Neural progenitor cell (in vitro differentiated cells): ENCODE results near the gene WDR72. TPM values are rescaled to one million over a fixed set of nuclear protein-coding genes. Genes with fewer than 3 reads are reported as not detected.

ENCODE experiments used
- DNase-seq: peaks from one replicate; pipeline ENCODE4 v3.0.0-alpha.2; 2016; ENCODE audit warnings: low spot score
- H2AFZ ChIP-seq: fragments of 200-600 bp; sonication (generic); replicated peaks from 2 replicates; pipeline ENCODE4 v1.6.1; 2016; ENCODE audit warnings: antibody characterized with exemption
- H3F3A ChIP-seq: fragments of 200-600 bp; sonication (generic); 2 replicates; pipeline ENCODE4 v1.6.1; 2016; ENCODE audit warnings: antibody characterized with exemption, low read depth
- H3K27ac ChIP-seq: fragments of 200-600 bp; sonication (generic); 2 replicates; pipeline ENCODE4 v1.5.1; 2016; ENCODE audit warnings: mild to moderate bottlenecking
- H3K27me3 ChIP-seq: fragments of 200-600 bp; sonication (generic); 2 replicates; pipeline ENCODE4 v1.6.1; 2016; ENCODE audit warnings: mild to moderate bottlenecking, moderate library complexity
- H3K36me3 ChIP-seq: fragments of 200-600 bp; sonication (generic); 2 replicates; pipeline ENCODE4 v1.5.1; 2016
- H3K4me1 ChIP-seq: fragments of 200-600 bp; sonication (generic); 2 replicates; pipeline ENCODE4 v1.6.1; 2016; ENCODE audit warnings: mixed run types
- H3K4me2 ChIP-seq: fragments of 200-600 bp; sonication (generic); 2 replicates; pipeline ENCODE4 v1.6.1; 2016
- H3K4me3 ChIP-seq: fragments of 200-600 bp; sonication (generic); 2 replicates; pipeline ENCODE4 v1.5.1; 2016
- H3K79me2 ChIP-seq: fragments of 200-600 bp; sonication (generic); 2 replicates; pipeline ENCODE4 v1.6.1; 2016; ENCODE audit warnings: low read depth
- H3K9ac ChIP-seq: fragments of 200-600 bp; sonication (generic); 2 replicates; pipeline ENCODE4 v1.6.1; 2016
- H3K9me3 ChIP-seq: fragments of 200-600 bp; sonication (generic); 2 replicates; pipeline ENCODE4 v1.5.1; 2016; ENCODE audit warnings: low read depth
- H4K20me1 ChIP-seq: fragments of 200-600 bp; sonication (generic); 2 replicates; pipeline ENCODE4 v1.6.1; 2016; ENCODE audit warnings: low read depth
- H3K27ac Mint-ChIP-seq: 3 replicates; pipeline ENCODE4 v1.8.0; 2021; ENCODE audit warnings: mixed read lengths
- H3K27me3 Mint-ChIP-seq: 2 replicates; pipeline ENCODE4 v1.8.0; 2022; ENCODE audit warnings: low read depth, mild to moderate bottlenecking, inconsistent platforms, moderate library complexity, mixed read lengths; ENCODE audit not compliant: insufficient read depth
- H3K36me3 Mint-ChIP-seq: 3 replicates; pipeline ENCODE4 v1.8.0; 2021; ENCODE audit warnings: mixed read lengths
- H3K4me1 Mint-ChIP-seq: 3 replicates; pipeline ENCODE4 v1.8.0; 2021; ENCODE audit warnings: mixed read lengths
- H3K4me3 Mint-ChIP-seq: 3 replicates; pipeline ENCODE4 v1.8.0; 2021; ENCODE audit warnings: mild to moderate bottlenecking, moderate library complexity, mixed read lengths
- H3K9me3 Mint-ChIP-seq: 3 replicates; pipeline ENCODE4 v1.8.0; 2020; ENCODE audit warnings: mixed read lengths
- EZH2 ChIP-seq: fragments of 200-600 bp; sonication (generic); IDR thresholded peaks from 2 replicates; pipeline ENCODE4 v1.6.1; 2017; ENCODE audit warnings: antibody characterized with exemption, mild to moderate bottlenecking, moderate library complexity
- EZH2phosphoT487 ChIP-seq: fragments of 200-600 bp; sonication (generic); IDR thresholded peaks from 2 replicates; pipeline ENCODE4 v1.6.1; 2017; ENCODE audit warnings: antibody characterized with exemption
- total RNA-seq: library from RNA; depleted of rRNA; stranded (reverse); fragments of >200 nt; gene quantifications from 2 replicates; pipeline ENCODE4 v1.2.3, GENCODE V29; 2015; ENCODE audit warnings: low replicate concordance
- TF ChIP-seq, protein P1 (sequence below): fragments of 200-600 bp; sonication (generic); IDR thresholded peaks from 2 replicates; pipeline ENCODE4 v1.5.1; 2017; ENCODE audit warnings: antibody characterized with exemption, mild to moderate bottlenecking

WDR72 gene
- total RNA-seq, 1 donor from 2014 or later = 4.6 TPM

DNA sequence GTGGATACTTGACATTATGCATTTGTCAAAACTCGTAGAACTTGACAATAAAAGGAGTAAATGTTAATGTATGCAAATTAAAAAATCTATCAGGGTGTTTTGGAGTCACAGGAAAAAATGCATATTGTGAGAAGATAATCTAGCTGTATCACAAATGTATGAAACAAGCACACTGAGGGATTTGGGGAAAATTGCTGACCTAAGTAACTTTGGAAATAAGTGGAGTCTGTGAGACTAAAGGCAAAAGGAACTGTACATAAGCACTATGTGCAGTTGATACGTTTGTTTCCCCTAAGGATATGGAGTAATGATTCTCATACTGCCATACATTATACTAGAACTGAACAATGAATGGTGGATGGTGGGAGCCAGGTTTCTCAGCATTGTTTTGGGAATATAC, 43.2 kb upstream of the WDR72 start:
- H3K27me3 Mint-ChIP-seq = no peaks in the 10 kb centered on the region
- no peak overlapping the region for H3K4me3 Mint-ChIP-seq
- Histone ChIP-seq H3K9ac (no peak overlapping the region), H4K20me1 (no peaks in the 10 kb centered on the region), H3K9me3 (no peaks in the 10 kb centered on the region), H3K4me1 (no peaks in the 10 kb centered on the region), H3K27ac (no peak overlapping the region), H3K4me3 (no peak overlapping the region), H3F3A (no peaks in the 10 kb centered on the region), H3K79me2 (no peaks in the 10 kb centered on the region), H3K4me2 (no peak overlapping the region), H3K27me3 (no peaks in the 10 kb centered on the region), H2AFZ (no peak overlapping the region), H3K36me3 (no peaks in the 10 kb centered on the region)
- H3K36me3 Mint-ChIP-seq = no peaks in the 10 kb centered on the region
- H3K4me1 Mint-ChIP-seq = no peaks in the 10 kb centered on the region
- no peak for DNase-seq
- H3K27ac Mint-ChIP-seq = no peak overlapping the region
- no peaks in the 10 kb centered on the region for H3K9me3 Mint-ChIP-seq
- TF ChIP-seq EZH2phosphoT487 = no peak
- no peak for TF ChIP-seq EZH2
- TF ChIP-seq, protein P1, sequence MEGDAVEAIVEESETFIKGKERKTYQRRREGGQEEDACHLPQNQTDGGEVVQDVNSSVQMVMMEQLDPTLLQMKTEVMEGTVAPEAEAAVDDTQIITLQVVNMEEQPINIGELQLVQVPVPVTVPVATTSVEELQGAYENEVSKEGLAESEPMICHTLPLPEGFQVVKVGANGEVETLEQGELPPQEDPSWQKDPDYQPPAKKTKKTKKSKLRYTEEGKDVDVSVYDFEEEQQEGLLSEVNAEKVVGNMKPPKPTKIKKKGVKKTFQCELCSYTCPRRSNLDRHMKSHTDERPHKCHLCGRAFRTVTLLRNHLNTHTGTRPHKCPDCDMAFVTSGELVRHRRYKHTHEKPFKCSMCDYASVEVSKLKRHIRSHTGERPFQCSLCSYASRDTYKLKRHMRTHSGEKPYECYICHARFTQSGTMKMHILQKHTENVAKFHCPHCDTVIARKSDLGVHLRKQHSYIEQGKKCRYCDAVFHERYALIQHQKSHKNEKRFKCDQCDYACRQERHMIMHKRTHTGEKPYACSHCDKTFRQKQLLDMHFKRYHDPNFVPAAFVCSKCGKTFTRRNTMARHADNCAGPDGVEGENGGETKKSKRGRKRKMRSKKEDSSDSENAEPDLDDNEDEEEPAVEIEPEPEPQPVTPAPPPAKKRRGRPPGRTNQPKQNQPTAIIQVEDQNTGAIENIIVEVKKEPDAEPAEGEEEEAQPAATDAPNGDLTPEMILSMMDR = no peak

DNA sequence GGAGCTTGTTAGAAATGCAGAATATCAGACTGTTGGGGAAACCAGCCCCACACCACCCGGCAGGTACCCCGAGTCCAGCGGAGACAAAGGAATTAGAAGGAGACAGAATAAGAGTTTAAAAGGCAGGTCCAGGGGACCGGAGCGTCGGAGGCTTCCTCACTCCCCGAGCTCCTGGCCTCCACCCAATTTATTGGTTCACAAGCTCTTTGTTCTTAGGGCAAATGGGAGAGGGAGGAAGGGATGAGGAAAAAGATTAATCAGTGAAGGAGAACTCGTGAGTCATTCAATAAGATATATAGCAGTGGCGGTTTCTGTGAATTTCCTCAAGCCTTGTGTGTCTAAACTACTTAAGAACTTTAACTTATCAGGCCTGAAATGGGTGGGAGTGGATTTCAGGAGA, 32.1 kb upstream of the WDR72 start:
- H3K36me3 Mint-ChIP-seq = no peaks in the 10 kb centered on the region
- no peak overlapping the region for H3K27ac ChIP-seq

GRCh38 chr15:53789654-53790375, 30.4 kb upstream of the WDR72 start:
- Histone ChIP-seq H3K27me3 (no peaks in the 10 kb centered on the region), H3K79me2 (no peaks in the 10 kb centered on the region), H3F3A (no peaks in the 10 kb centered on the region), H3K4me2 (no peak overlapping the region), H3K27ac (no peak overlapping the region), H3K4me1 (no peaks in the 10 kb centered on the region), H3K9me3 (no peaks in the 10 kb centered on the region), H3K36me3 (no peaks in the 10 kb centered on the region), H3K4me3 (no peak overlapping the region), H3K9ac (no peak overlapping the region), H4K20me1 (no peaks in the 10 kb centered on the region), H2AFZ (no peak overlapping the region)
- Mint-ChIP-seq H3K4me1 (no peaks in the 10 kb centered on the region), H3K9me3 (no peaks in the 10 kb centered on the region), H3K36me3 (no peaks in the 10 kb centered on the region), H3K27ac (no peak overlapping the region), H3K27me3 (peaks cover 2% of the 10 kb centered on the region), H3K4me3 (no peak overlapping the region)
- DNase-seq = no peak
- TF ChIP-seq EZH2 (no peak), EZH2phosphoT487 (no peak)
- TF ChIP-seq, protein P1 = no peak

More for the DNA sequence above, 32.1 kb upstream of the WDR72 start:
- TF ChIP-seq, protein P1 = no peak
- TF ChIP-seq EZH2phosphoT487 (no peak), EZH2 (no peak)
- H3K27me3 Mint-ChIP-seq = peaks cover 2% of the 10 kb centered on the region
- Histone ChIP-seq H3K4me2 (no peak overlapping the region), H3F3A (no peaks in the 10 kb centered on the region), H3K79me2 (no peaks in the 10 kb centered on the region), H3K27me3 (no peaks in the 10 kb centered on the region), H3K36me3 (no peaks in the 10 kb centered on the region), H3K9ac (no peak overlapping the region), H3K9me3 (no peaks in the 10 kb centered on the region), H3K4me3 (no peak overlapping the region), H4K20me1 (no peaks in the 10 kb centered on the region), H2AFZ (no peak overlapping the region), H3K4me1 (no peaks in the 10 kb centered on the region)
- no peak overlapping the region for H3K4me3 Mint-ChIP-seq
- H3K9me3 Mint-ChIP-seq = no peaks in the 10 kb centered on the region
- H3K27ac Mint-ChIP-seq = no peak overlapping the region
- DNase-seq = no peak
- H3K4me1 Mint-ChIP-seq = no peaks in the 10 kb centered on the region
